WTC11 (cell line): ENCODE measurements around the gene FCN1.

Experiments used
- CTCF ChIP-seq: fragments of 200-600 bp; IDR thresholded peaks from 2 replicates; pipeline ENCODE4 v1.8.0; 2022; ENCODE audit warnings: antibody characterized with exemption
- ETV6 ChIP-seq: sonication (generic); formaldehyde crosslinking; IDR thresholded peaks from 2 replicates; pipeline ENCODE4 v1.8.1; 2022; ENCODE audit warnings: mild to moderate bottlenecking, missing genetic modification reagents
- IRF2 ChIP-seq: sonication (generic); formaldehyde crosslinking; IDR thresholded peaks from 2 replicates; pipeline ENCODE4 v1.8.0; 2022; ENCODE audit warnings: low read depth, missing genetic modification reagents, borderline replicate concordance
- MYBL2 ChIP-seq: sonication (generic); formaldehyde crosslinking; IDR thresholded peaks from 2 replicates; pipeline ENCODE4 v1.8.1; 2023; ENCODE audit warnings: mild to moderate bottlenecking, moderate library complexity, missing genetic modification reagents
- SMAD3 ChIP-seq: sonication (generic); formaldehyde crosslinking; IDR thresholded peaks from 2 replicates; pipeline ENCODE4 v1.8.0; 2022; ENCODE audit warnings: missing genetic modification reagents, mild to moderate bottlenecking, borderline replicate concordance
- TEAD4 ChIP-seq: sonication (generic); formaldehyde crosslinking; IDR thresholded peaks from 2 replicates; pipeline ENCODE4 v1.8.0; 2022; ENCODE audit warnings: mild to moderate bottlenecking, missing genetic modification reagents
- ZNF317 ChIP-seq: sonication (generic); formaldehyde crosslinking; IDR thresholded peaks from 2 replicates; pipeline ENCODE4 v1.8.1; 2023; ENCODE audit warnings: low read depth, mild to moderate bottlenecking, moderate library complexity, missing genetic modification reagents, borderline replicate concordance
- ZNF423 ChIP-seq: fragments of 250-450 bp; sonication (Bioruptor Pico); IDR thresholded peaks from 2 replicates; pipeline ENCODE4 v2.1.2; 2022; ENCODE audit warnings: mild to moderate bottlenecking, moderate library complexity
- TF ChIP-seq, protein P1 (sequence below): sonication (generic); formaldehyde crosslinking; IDR thresholded peaks from 2 replicates; pipeline ENCODE4 v1.8.0; 2022; ENCODE audit warnings: mild to moderate bottlenecking, missing genetic modification reagents

- TF ChIP-seq CTCF = no peak
- TF ChIP-seq SMAD3 (CRISPR knock-in tag) = no peak
- no peak for TF ChIP-seq ZNF317 (CRISPR knock-in tag)
- TF ChIP-seq, protein P1, sequence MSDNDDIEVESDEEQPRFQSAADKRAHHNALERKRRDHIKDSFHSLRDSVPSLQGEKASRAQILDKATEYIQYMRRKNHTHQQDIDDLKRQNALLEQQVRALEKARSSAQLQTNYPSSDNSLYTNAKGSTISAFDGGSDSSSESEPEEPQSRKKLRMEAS (CRISPR knock-in tag) = no peak
- no peak for TF ChIP-seq TEAD4 (CRISPR knock-in tag)
- TF ChIP-seq MYBL2 (CRISPR knock-in tag) = no peak
- no peak for TF ChIP-seq IRF2
- TF ChIP-seq ETV6 (CRISPR knock-in tag) = no peak
- TF ChIP-seq ZNF423 (CRISPR knock-in tag) = no peak
Measured at GRCh38 chr9:134913041-134913712, 4.5 kb downstream of the FCN1 start.
